ENCODE data around the gene ARL11.

DNA sequence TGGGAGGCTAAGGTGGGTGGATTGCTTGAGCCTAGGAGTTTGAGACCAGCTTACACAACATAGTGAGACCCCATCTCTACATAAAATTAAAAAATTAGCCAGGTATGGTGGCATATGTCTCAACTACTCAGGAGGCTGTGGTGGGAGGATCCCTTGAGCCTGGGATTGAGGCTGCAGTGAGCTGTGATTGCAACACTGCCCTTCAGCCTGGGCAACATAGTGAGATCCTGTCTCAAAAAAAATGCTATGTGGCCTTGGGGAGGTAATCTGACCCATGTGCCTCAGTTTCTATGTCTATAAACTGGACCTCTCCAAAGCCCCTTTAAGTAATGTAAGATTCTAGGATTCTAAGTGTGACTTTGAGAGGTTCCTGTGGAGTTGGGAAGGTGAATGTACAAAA, 25.2 kb downstream of the ARL11 start:
- TF ChIP-seq CTCF (conservative IDR thresholded peaks at IDR 0.05 in 1 of 2, IDR thresholded peaks at IDR 0.05 in 1 of 2; ENCODE audit: low read depth in 1 of 2, low read length in 2 of 2), result no peak
- TF ChIP-seq EZH2 (IDR thresholded peaks at IDR 0.05; ENCODE audit: low read length, missing control alignments), result no peak
